ENCODE results near the gene HES6.

HES6 gene

GRCh38 chr2:238202326-238203093 lies 37.3 kb downstream of the HES6 start:
- H3F3A ChIP-seq (ENCODE audit: insufficient read depth) = no peaks in the 10 kb centered on the region
- no peak overlapping the region for H2AFZ ChIP-seq (ENCODE audit: low read depth, low read length, severe bottlenecking)
- peak overlapping the region; percentile 70 for H3K4me3 ChIP-seq (ENCODE audit: insufficient read depth, low read length, poor library complexity, severe bottlenecking)
- H3K27me3 ChIP-seq (ENCODE audit: low read length) = no peaks in the 10 kb centered on the region
- peak overlapping the region; percentile 90 for H3K9ac ChIP-seq (ENCODE audit: low read length)
- no peaks in the 10 kb centered on the region for H3K36me3 ChIP-seq (ENCODE audit: low read length)
- peaks cover 56% of the 10 kb centered on the region for H3K79me2 ChIP-seq (ENCODE audit: insufficient read depth, low read length)
- peaks cover 35% of the 10 kb centered on the region; the same call in 1 of the 2 replicates for H4K20me1 ChIP-seq (ENCODE audit: low read depth, low read length)
- no peak for TF ChIP-seq CTCF (IDR thresholded peaks at IDR 0.05; ENCODE audit: insufficient read depth, low read length, poor library complexity, severe bottlenecking)
- TF ChIP-seq EZH2phosphoT487 (conservative IDR thresholded peaks at IDR 0.05; ENCODE audit: low read length) = no peak
- no peaks in the 10 kb centered on the region for H3K9me3 ChIP-seq (ENCODE audit: insufficient read depth, low read length)
- H3K4me2 ChIP-seq (ENCODE audit: low read depth, low read length, poor library complexity, severe bottlenecking) = peak overlapping the region; percentile 94
- H3K9me2 ChIP-seq (replicated peaks; ENCODE audit: insufficient read depth, low read length) = no peaks in the 10 kb centered on the region
- H3K27ac ChIP-seq (ENCODE audit: low read depth, low read length) = peak overlapping the region; percentile 64

- H3K4me3 ChIP-seq (ENCODE audit: insufficient read depth, low read length, poor library complexity, severe bottlenecking) = no peak overlapping the region
- H3K9me2 ChIP-seq (replicated peaks; ENCODE audit: insufficient read depth, low read length) = no peaks in the 10 kb centered on the region
- H4K20me1 ChIP-seq (ENCODE audit: low read depth, low read length) = no peaks in the 10 kb centered on the region
- no peak overlapping the region for H3K4me2 ChIP-seq (ENCODE audit: low read depth, low read length, poor library complexity, severe bottlenecking)
- H3K36me3 ChIP-seq (ENCODE audit: low read length) = peaks cover 48% of the 10 kb centered on the region
- no peaks in the 10 kb centered on the region for H3K9me3 ChIP-seq (ENCODE audit: insufficient read depth, low read length)
- H2AFZ ChIP-seq (ENCODE audit: low read depth, low read length, severe bottlenecking) = no peak overlapping the region
- no peaks in the 10 kb centered on the region for H3F3A ChIP-seq (ENCODE audit: insufficient read depth)
- TF ChIP-seq CTCF (IDR thresholded peaks at IDR 0.05; ENCODE audit: insufficient read depth, low read length, poor library complexity, severe bottlenecking) = no peak
- no peak for TF ChIP-seq EZH2phosphoT487 (conservative IDR thresholded peaks at IDR 0.05; ENCODE audit: low read length)
- H3K79me2 ChIP-seq (ENCODE audit: insufficient read depth, low read length) = peaks cover 15% of the 10 kb centered on the region
- no peak overlapping the region for H3K9ac ChIP-seq (ENCODE audit: low read length)
- no peaks in the 10 kb centered on the region for H3K27me3 ChIP-seq (ENCODE audit: low read length)
- H3K27ac ChIP-seq (ENCODE audit: low read depth, low read length) = no peak overlapping the region
Measured at GRCh38 chr2:238190445-238190844, 49.4 kb downstream of the HES6 start.
